Activated naive CD4-positive, alpha-beta T cell treated with anti-CD3 and anti-CD28 coated beads, Interleukin-2, amount 10 ng/mL, durations not matched to agents 7 days and 5 days (primary cell): ENCODE measurements around the gene MAPRE2.
"Not testable (repeated sequence)": the region's sequence is repeated elsewhere in the genome, so short reads cannot be mapped to it uniquely, and the experiment has no call there.

Experiments used
- CTCF ChIA-PET: fragments of 350-600 bp; sonication (Branson Sonifier 250); formaldehyde crosslinking; loops from one replicate; lab custom pipeline; 2021; ENCODE audit warnings: antibody characterized with exemption; lab: Charles Lee
- DNase-seq: peaks from one replicate; pipeline ENCODE4 v3.0.0-alpha.2; 2020
- H3K27ac Mint-ChIP-seq: one replicate; pipeline ENCODE4 v1.8.0; 2021; ENCODE audit warnings: mild to moderate bottlenecking, moderate library complexity, mixed read lengths
- H3K27me3 Mint-ChIP-seq: one replicate; pipeline ENCODE4 v1.8.0; 2021; ENCODE audit warnings: mild to moderate bottlenecking, mixed read lengths
- H3K36me3 Mint-ChIP-seq: one replicate; pipeline ENCODE4 v1.8.0; 2021; ENCODE audit warnings: mixed read lengths
- H3K4me1 Mint-ChIP-seq: one replicate; pipeline ENCODE4 v1.8.0; 2021; ENCODE audit warnings: mixed read lengths
- H3K4me3 Mint-ChIP-seq: one replicate; pipeline ENCODE4 v1.8.0; 2021; ENCODE audit warnings: mild to moderate bottlenecking, moderate library complexity, mixed read lengths
- H3K9me3 Mint-ChIP-seq: one replicate; pipeline ENCODE4 v1.8.0; 2021; ENCODE audit warnings: mixed read lengths

MAPRE2 gene

DNA sequence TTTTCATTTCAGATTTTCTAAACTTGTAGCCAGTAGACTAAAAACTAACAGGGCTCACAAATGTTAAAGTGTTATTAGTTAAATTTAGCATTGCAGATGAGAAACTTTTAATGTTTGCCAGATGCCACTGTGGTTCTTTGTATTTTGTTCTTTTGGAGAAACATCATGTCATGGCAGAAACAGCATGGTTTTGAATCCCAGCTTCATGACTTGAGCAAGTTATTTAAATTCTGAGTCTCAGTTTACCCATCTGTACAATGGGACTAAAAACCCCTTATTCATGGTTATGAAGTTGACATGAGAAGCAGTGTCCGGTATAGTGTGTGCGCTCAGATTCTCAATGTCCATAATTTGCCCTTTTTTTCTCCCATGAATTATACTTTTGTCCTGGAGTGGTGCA lies 56.5 kb downstream of the MAPRE2 start:
- Mint-ChIP-seq H3K27me3 (no peaks in the 10 kb centered on the region), H3K4me3 (no peak overlapping the region), H3K27ac (no peak overlapping the region), H3K36me3 (peaks cover 26% of the 10 kb centered on the region), H3K4me1 (no peaks in the 10 kb centered on the region), H3K9me3 (no peaks in the 10 kb centered on the region)
- CTCF ChIA-PET, result no interaction called here
- no peak for DNase-seq

DNA sequence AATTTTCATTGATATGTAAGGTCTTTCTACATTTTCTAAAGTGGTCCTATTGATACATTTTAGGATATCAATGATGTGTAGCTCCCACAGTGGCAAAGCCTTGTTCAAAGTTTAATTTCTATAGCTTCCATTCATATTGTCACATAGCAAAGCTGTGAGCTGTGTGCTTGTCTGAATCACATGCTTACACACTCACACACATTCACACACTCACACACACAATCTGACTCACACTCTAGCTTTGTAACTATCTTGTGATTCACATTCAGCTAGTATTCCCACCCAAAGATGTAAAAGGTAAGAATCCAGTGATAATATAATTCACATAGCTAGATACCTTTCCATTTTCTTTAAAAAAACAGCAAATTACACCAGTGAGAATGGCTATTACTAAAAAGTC lies 58.7 kb downstream of the MAPRE2 start:
- Mint-ChIP-seq H3K27ac (no peak overlapping the region), H3K9me3 (no peaks in the 10 kb centered on the region), H3K36me3 (peaks cover 26% of the 10 kb centered on the region), H3K4me1 (no peaks in the 10 kb centered on the region), H3K4me3 (no peak overlapping the region), H3K27me3 (no peaks in the 10 kb centered on the region)
- DNase-seq, result no peak
- CTCF ChIA-PET, result interaction anchor here (0.9 to 1.1 kb wide), 2 partner anchors 16 to 74 kb away, joined by 3 read pairs; no protein-coding TSS in a partner anchor

DNA sequence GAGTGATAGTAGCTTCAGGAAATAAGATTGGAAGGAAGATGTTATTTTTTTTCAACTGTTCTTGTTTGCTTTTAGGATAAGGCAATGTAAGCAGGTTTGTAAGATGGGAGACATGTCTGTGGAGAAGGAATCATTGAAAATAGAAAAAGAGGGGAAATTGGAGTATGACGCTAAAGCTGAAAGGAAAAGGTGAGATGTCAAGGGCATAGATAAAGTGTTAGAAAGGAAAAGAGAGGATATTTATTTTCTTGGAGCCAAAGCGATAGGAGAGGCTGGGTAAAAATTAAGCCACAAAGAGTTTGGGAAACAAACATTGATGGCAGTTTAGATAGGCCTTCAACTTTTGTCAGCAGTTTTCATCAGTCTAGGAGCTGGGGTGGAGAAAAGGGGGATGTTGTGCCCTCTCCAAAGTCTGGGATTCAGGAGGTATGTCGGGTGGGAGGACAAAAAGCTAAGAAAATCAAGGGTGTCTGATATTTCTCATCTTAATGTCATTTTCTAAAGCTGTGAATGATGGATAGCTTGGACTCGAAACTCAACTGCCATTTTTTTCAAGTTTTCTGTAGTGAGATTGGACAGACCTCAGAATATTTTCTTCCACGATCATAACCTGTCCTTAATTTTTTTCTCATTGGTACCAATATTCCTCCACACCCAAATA lies 63.3 kb downstream of the MAPRE2 start:
- Mint-ChIP-seq H3K9me3 (no peaks in the 10 kb centered on the region), H3K4me1 (peaks cover 3% of the 10 kb centered on the region), H3K4me3 (no peak overlapping the region), H3K27ac (no peak overlapping the region), H3K36me3 (peaks cover 31% of the 10 kb centered on the region), H3K27me3 (no peaks in the 10 kb centered on the region)
- DNase-seq, result no peak
- CTCF ChIA-PET, result no interaction called here

GRCh38 chr18:35106013-35106844 lies 65.0 kb downstream of the MAPRE2 start:
- Mint-ChIP-seq H3K36me3 (peaks cover 36% of the 10 kb centered on the region), H3K27me3 (no peaks in the 10 kb centered on the region), H3K4me3 (no peak overlapping the region), H3K4me1 (peaks cover 7% of the 10 kb centered on the region), H3K9me3 (no peaks in the 10 kb centered on the region), H3K27ac (no peak overlapping the region)
- CTCF ChIA-PET, result interaction anchor here (1.3 kb wide), 1 partner anchor 80 kb away, joined by 5 read pairs; no protein-coding TSS in a partner anchor
- DNase-seq, result no peak

GRCh38 chr18:35106845-35107148 lies 65.6 kb downstream of the MAPRE2 start:
- peaks cover 7% of the 10 kb centered on the region for H3K4me1 Mint-ChIP-seq
- no peak overlapping the region for H3K4me3 Mint-ChIP-seq
- no peaks in the 10 kb centered on the region for H3K27me3 Mint-ChIP-seq
- H3K36me3 Mint-ChIP-seq, result peaks cover 35% of the 10 kb centered on the region
- no peaks in the 10 kb centered on the region for H3K9me3 Mint-ChIP-seq
- CTCF ChIA-PET, result interaction anchor here (1.3 kb wide), 1 partner anchor 81 kb away, joined by 5 read pairs; no protein-coding TSS in a partner anchor
- no peak for DNase-seq
- no peak overlapping the region for H3K27ac Mint-ChIP-seq

- Mint-ChIP-seq H3K9me3 (no peaks in the 10 kb centered on the region), H3K4me1 (peaks cover 7% of the 10 kb centered on the region), H3K27me3 (no peaks in the 10 kb centered on the region), H3K4me3 (no peak overlapping the region), H3K36me3 (peaks cover 31% of the 10 kb centered on the region), H3K27ac (no peak overlapping the region)
- CTCF ChIA-PET, result interaction anchor here (1.3 kb wide), 1 partner anchor 81 kb away, joined by 5 read pairs; no protein-coding TSS in a partner anchor
- no peak for DNase-seq
These were observed 66.0 kb downstream of the MAPRE2 start for GRCh38 chr18:35107216-35107615.

GRCh38 chr18:35108088-35108487 lies 66.9 kb downstream of the MAPRE2 start:
- H3K36me3 Mint-ChIP-seq, result peaks cover 35% of the 10 kb centered on the region
- CTCF ChIA-PET, H3K4me1 Mint-ChIP-seq, H3K4me3 Mint-ChIP-seq, DNase-seq, H3K9me3 Mint-ChIP-seq, H3K27ac Mint-ChIP-seq, H3K27me3 Mint-ChIP-seq: not testable (repeated sequence)

GRCh38 chr18:35110059-35110458 lies 68.8 kb downstream of the MAPRE2 start:
- Mint-ChIP-seq H3K27me3 (no peaks in the 10 kb centered on the region), H3K27ac (no peak overlapping the region), H3K4me1 (peaks cover 7% of the 10 kb centered on the region), H3K4me3 (no peak overlapping the region), H3K36me3 (peaks cover 38% of the 10 kb centered on the region), H3K9me3 (peaks cover 2% of the 10 kb centered on the region)
- CTCF ChIA-PET, result no interaction called here
- DNase-seq, result no peak

DNA sequence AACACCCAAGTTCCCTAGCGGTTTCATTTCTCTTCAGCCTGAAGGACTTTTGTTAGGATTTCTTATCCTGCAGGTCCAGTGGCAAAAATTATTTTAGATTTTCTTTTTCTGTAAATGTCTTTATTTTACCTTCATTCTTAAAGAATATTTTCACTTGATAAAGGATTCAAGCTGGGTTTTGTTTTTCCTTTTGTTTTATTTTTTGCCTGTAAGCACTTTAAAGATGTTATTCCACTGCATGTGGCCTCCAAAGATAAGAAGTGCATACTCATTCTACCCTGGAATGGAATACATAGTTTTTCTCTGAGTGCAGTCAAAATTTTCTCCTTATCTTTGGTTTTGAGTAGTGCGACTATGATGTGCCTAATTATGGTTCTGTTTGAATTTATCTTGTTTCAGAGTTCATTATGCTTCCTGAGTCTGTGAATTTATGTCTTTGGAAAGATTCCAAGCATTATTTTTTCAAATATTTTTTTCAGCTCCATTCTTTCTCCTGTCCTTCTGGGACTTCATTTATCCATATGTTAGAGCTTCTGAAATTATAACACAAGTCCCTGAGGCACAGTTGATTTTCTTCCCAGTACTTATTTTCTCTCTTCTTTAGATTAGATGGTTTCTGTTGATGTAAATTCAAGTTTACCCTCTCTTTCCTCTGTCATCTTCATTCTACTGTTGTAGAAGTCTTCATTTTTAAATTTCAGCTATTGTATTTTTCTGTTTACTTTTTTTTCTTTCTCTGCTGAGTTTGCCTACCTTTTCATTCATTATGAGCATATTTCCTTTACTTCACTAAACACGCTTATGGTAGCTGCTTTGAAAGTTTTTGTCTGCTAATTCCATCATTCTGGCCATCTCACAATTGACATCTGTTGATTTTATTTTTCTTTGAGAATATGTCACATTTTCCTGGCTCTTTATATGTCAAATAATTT lies 69.6 kb downstream of the MAPRE2 start:
- Mint-ChIP-seq H3K27me3 (no peaks in the 10 kb centered on the region), H3K36me3 (peaks cover 36% of the 10 kb centered on the region), H3K9me3 (peaks cover 2% of the 10 kb centered on the region), H3K4me3 (no peak overlapping the region), H3K4me1 (peaks cover 7% of the 10 kb centered on the region), H3K27ac (no peak overlapping the region)
- CTCF ChIA-PET, result no interaction called here
- DNase-seq, result no peak

- Mint-ChIP-seq H3K27ac (no peak overlapping the region), H3K27me3 (no peaks in the 10 kb centered on the region), H3K4me3 (no peak overlapping the region), H3K4me1 (peaks cover 4% of the 10 kb centered on the region), H3K36me3 (peaks cover 32% of the 10 kb centered on the region), H3K9me3 (peaks cover 2% of the 10 kb centered on the region)
- DNase-seq, result no peak
- CTCF ChIA-PET, result no interaction called here
These were observed 71.5 kb downstream of the MAPRE2 start for GRCh38 chr18:35112696-35113095.

DNA sequence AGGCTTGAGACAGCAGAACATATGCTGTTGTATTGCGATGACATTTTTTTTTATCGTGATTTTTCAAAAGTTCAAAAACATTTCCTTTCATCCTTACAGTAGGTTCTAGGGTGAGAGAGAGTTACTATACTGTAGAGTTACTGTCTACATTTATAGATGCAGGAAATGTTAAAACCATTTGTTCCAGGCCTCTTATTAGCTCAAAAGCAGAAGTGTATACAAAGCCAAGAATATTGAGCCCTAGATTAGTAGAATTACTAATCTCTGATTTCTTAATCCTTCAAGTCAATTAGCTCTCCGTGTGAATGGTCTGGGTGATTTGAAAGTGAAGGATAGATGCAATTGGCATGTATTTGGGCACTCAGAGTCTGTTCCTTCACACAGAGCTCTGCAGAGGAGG lies 73.1 kb downstream of the MAPRE2 start:
- DNase-seq, result no peak
- H3K27ac Mint-ChIP-seq, result no peak overlapping the region

GRCh38 chr18:35116784-35117318 lies 75.6 kb downstream of the MAPRE2 start:
- CTCF ChIA-PET, result no interaction called here
- DNase-seq, result no peak
- Mint-ChIP-seq H3K27me3 (no peaks in the 10 kb centered on the region), H3K4me1 (no peaks in the 10 kb centered on the region), H3K27ac (no peak overlapping the region), H3K36me3 (peaks cover 10% of the 10 kb centered on the region), H3K4me3 (no peak overlapping the region), H3K9me3 (peaks cover 2% of the 10 kb centered on the region)

More for the DNA sequence above, 73.1 kb downstream of the MAPRE2 start:
- H3K27me3 Mint-ChIP-seq, result no peaks in the 10 kb centered on the region
- CTCF ChIA-PET, result no interaction called here
- H3K4me3 Mint-ChIP-seq, result no peak overlapping the region
- H3K36me3 Mint-ChIP-seq, result peaks cover 20% of the 10 kb centered on the region
- peaks cover 2% of the 10 kb centered on the region for H3K9me3 Mint-ChIP-seq
- peaks cover 4% of the 10 kb centered on the region for H3K4me1 Mint-ChIP-seq

- Mint-ChIP-seq H3K4me1 (peaks cover 2% of the 10 kb centered on the region), H3K27me3 (no peaks in the 10 kb centered on the region), H3K9me3 (peaks cover 1% of the 10 kb centered on the region), H3K36me3 (peaks cover 10% of the 10 kb centered on the region), H3K4me3 (no peak overlapping the region), H3K27ac (no peak overlapping the region)
- no peak for DNase-seq
- CTCF ChIA-PET, result no interaction called here
These were observed 76.2 kb downstream of the MAPRE2 start for GRCh38 chr18:35117372-35117771.

DNA sequence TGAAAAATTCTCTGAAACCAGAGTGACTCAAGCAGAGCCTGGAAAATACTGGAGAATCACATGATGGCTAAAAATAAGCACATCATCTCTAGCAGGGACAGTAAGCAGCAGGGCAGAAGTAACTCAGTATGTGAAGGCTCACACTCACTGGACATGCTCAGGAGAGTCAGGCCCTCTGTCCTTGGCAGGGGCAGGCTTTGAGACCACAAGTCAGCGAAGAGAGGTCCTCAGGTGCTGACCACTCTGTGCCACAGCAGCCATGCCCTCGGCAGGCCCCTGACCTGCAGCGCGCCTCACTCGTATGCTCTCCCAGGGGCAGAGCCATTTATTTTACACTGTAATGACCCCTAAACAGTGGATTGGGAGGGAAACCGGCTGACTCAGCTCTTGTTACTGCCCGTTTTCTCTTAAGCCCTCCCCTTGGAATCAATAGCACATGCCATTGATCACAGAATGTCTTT lies 76.8 kb downstream of the MAPRE2 start:
- H3K27me3 Mint-ChIP-seq, result no peaks in the 10 kb centered on the region
- no peak overlapping the region for H3K4me3 Mint-ChIP-seq
- no peak overlapping the region for H3K27ac Mint-ChIP-seq
- no peak for DNase-seq
- H3K36me3 Mint-ChIP-seq, result peaks cover 5% of the 10 kb centered on the region
- H3K9me3 Mint-ChIP-seq, result no peaks in the 10 kb centered on the region
- H3K4me1 Mint-ChIP-seq, result peaks cover 2% of the 10 kb centered on the region
- CTCF ChIA-PET, result no interaction called here
